H1 (cell line): ENCODE measurements around the gene GOLGA2. TPM values are rescaled to one million over a fixed set of nuclear protein-coding genes. Genes with fewer than 3 reads are reported as not detected.

Experiments used
- CHD7 ChIP-seq: fragments of 300-600 bp; sonication (generic); IDR thresholded peaks from 2 replicates; pipeline ENCODE4 v1.7.1; 2012; ENCODE audit warnings: low read length, moderate library complexity, mild to moderate bottlenecking, inconsistent platforms; ENCODE audit not compliant: insufficient replicate concordance
- polyA plus RNA-seq, 7 experiments: library from polyadenylated mRNA; depleted of rRNA in 3 of 7; stranded (reverse) in 5 of 7; unstranded in 2 of 7; fragments of >200 nt in 5 of 7; fragments of 200-250 nt in 2 of 7; gene quantifications; 1 replicate in 5 of 7; 2 replicates in 1 of 7; 4 replicates in 1 of 7; pipeline versions ENCODE4 v1.2.1 to v1.2.3, GENCODE V29; 2011 to 2013; ENCODE audit warnings: missing spikeins in 2 of 7, mixed read lengths in 2 of 7
- total RNA-seq: library from RNA; stranded (reverse); fragmentation: NEBNext Ultra II Directional; extraction: Animal tissue kit (Norgen Biotek cat#: 25700); gene quantifications from 2 replicates; pipeline ENCODE4 v1.2.1, GENCODE V29; 2021

GOLGA2 gene
- total and polyA plus RNA-seq, 2 of the 8 experiments (the other 6 are each of a cell fraction or from before 2014, with no cell fraction given) = 13.1 to 43.6 TPM

DNA sequence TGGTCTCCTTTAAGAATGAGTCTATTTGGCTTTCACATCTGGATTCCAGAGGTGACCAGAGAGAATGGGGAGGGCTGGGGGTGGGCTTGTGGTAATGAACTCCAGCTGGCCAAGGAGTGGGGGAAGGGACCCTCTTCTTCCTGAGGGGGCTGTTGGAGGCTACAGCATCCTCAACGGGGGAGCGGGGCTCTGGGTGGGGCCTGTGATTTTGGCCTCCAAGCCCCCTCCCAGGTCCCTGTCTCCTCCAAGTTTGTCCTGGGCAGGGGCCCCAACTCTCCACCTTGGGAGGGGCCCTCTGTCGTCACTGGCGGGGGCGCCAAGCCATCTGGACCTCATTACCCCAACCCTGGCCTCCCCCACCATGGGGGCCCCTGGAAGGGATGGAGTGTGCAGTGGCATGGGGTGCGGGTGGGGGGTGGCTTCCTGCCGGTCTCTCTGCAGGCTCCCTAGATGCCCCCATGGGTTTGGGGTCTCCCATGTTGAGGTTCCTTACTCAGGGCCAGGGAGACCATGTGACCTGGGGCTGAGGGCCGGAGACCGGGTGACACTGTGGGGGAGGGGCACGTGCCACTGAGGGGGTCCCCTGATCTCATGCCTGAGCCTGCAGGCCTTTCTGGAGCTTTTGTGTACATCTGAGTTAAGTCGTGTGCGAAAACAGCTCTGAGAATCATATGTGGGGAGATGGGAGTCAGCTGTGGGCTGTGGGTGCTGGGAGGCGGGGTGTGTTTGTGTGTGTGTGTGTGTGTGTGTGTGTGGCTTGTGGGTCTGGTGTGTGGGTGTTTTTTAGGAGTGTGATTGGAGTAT, 32.4 kb downstream of the GOLGA2 start (continued):
- no peak for TF ChIP-seq CHD7
